Ovary (tissue), 3 donors: ENCODE data around the gene CALY.

Experiments used
- EP300 ChIP-seq: sonication (generic); formaldehyde crosslinking; IDR thresholded peaks from one replicate; pipeline ENCODE4 v1.6.1; 2017; ENCODE audit warnings: antibody characterized with exemption
- POLR2A ChIP-seq: fragments of 450-650 bp; IDR thresholded peaks from one replicate; pipeline ENCODE4 v1.6.1; 2017; ENCODE audit warnings: antibody characterized with exemption, mild to moderate bottlenecking, moderate library complexity
- TF ChIP-seq, protein P1 (sequence below), 3 donors: fragments of 450-650 bp in 2 of 3; fragments of 200-600 bp in 1 of 3; IDR thresholded peaks; one replicate each; pipeline versions ENCODE4 v1.5.1 to v1.8.0; 2016 to 2022; ENCODE audit warnings: antibody characterized with exemption in 3 of 3, mild to moderate bottlenecking in 1 of 3
- donor health status: DM: no; HTN: no; CAD: no.

DNA sequence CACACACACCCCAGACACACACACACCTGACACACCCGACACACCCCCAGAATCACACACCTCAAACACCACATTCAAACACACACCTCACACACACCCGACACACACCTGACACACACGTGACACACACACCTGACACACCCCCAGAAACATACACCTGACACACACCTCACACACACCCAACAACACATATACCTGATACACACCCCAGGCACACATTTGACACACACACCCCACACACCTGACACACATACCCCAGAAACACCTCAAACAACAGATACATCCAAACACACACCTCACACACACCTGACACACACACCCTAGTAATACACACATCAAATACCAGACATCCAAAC, 652 bp upstream of the CALY start:
- TF ChIP-seq, protein P1, sequence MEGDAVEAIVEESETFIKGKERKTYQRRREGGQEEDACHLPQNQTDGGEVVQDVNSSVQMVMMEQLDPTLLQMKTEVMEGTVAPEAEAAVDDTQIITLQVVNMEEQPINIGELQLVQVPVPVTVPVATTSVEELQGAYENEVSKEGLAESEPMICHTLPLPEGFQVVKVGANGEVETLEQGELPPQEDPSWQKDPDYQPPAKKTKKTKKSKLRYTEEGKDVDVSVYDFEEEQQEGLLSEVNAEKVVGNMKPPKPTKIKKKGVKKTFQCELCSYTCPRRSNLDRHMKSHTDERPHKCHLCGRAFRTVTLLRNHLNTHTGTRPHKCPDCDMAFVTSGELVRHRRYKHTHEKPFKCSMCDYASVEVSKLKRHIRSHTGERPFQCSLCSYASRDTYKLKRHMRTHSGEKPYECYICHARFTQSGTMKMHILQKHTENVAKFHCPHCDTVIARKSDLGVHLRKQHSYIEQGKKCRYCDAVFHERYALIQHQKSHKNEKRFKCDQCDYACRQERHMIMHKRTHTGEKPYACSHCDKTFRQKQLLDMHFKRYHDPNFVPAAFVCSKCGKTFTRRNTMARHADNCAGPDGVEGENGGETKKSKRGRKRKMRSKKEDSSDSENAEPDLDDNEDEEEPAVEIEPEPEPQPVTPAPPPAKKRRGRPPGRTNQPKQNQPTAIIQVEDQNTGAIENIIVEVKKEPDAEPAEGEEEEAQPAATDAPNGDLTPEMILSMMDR (IDR thresholded peaks at IDR 0.05) = no peak
- TF ChIP-seq POLR2A (no peak), EP300 (no peak)
